IgD-negative memory B cell (primary cell): ENCODE data around the gene TARBP2. TPM values are rescaled to one million over a fixed set of nuclear protein-coding genes. Genes with fewer than 3 reads are reported as not detected.

Experiments used
- H3K27ac Mint-ChIP-seq, 3 donors: one replicate each; pipeline ENCODE4 v1.8.0; 2020 to 2022; ENCODE audit warnings: mild to moderate bottlenecking in 3 of 3, mixed read lengths in 3 of 3, moderate library complexity in 1 of 3
- H3K27me3 Mint-ChIP-seq: one replicate; pipeline ENCODE4 v1.8.0; 2021; ENCODE audit warnings: mixed read lengths
- H3K36me3 Mint-ChIP-seq: one replicate; pipeline ENCODE4 v1.8.0; 2020; ENCODE audit warnings: mild to moderate bottlenecking, mixed read lengths
- H3K4me1 Mint-ChIP-seq, 3 donors: one replicate each; pipeline ENCODE4 v1.8.0; 2020 to 2022; ENCODE audit warnings: mixed read lengths in 3 of 3, mild to moderate bottlenecking in 1 of 3
- H3K4me3 Mint-ChIP-seq, 4 donors: one replicate each; pipeline ENCODE4 v1.8.0; 2020 to 2022; ENCODE audit warnings: mild to moderate bottlenecking in 4 of 4, mixed read lengths in 4 of 4, moderate library complexity in 3 of 4
- H3K9me3 Mint-ChIP-seq, 3 donors: one replicate each; pipeline ENCODE4 v1.8.0; 2020 to 2021; ENCODE audit warnings: mixed read lengths in 3 of 3, mild to moderate bottlenecking in 1 of 3
- polyA plus RNA-seq: library from polyadenylated mRNA; unstranded; fragments of 300-500 nt; fragmentation: Illumina TruSeq; gene quantifications from one replicate; pipeline ENCODE4 v1.2.3, GENCODE V29; 2021

The TARBP2 gene
- polyA plus RNA-seq, 1 donor from 2014 or later: 20.8 TPM

DNA sequence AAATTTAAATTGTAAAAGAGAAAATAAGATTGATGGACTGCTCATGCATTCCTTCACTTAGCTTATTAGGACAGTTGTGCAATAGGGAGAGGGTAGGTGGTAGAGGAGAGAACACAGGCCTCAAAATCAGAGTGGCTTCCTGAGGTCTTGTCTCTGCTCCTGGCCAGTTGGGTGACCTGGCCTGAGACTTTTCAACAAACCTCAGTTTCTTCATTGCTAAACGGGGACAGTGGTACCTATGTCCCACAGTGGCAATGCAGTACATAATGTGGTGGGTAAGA, 4.4 kb upstream of the TARBP2 start:
- peak overlapping the region in 1 of 4 donors; percentile 89 for H3K4me3 Mint-ChIP-seq
- H3K27ac Mint-ChIP-seq: peak overlapping the region in 1 of 3 donors; percentile 14

GRCh38 chr12:53497461-53497860, 3.6 kb upstream of the TARBP2 start:
- Mint-ChIP-seq H3K27ac (peak overlapping the region in 1 of 3 donors; percentile 83), H3K4me3 (peak overlapping the region in 2 of 4 donors; percentile 89 to 93), H3K9me3 (no peaks in the 10 kb centered on the region), H3K36me3 (peaks cover 2% of the 10 kb centered on the region), H3K27me3 (no peaks in the 10 kb centered on the region), H3K4me1 (peaks cover 18 to 31% (median 30%) of the 10 kb centered on the region in 3 donors)

More for the DNA sequence above, 4.4 kb upstream of the TARBP2 start:
- Mint-ChIP-seq H3K36me3 (peaks cover 2% of the 10 kb centered on the region), H3K4me1 (peaks cover 23 to 32% (median 29%) of the 10 kb centered on the region in 3 donors), H3K27me3 (no peaks in the 10 kb centered on the region), H3K9me3 (no peaks in the 10 kb centered on the region)

DNA sequence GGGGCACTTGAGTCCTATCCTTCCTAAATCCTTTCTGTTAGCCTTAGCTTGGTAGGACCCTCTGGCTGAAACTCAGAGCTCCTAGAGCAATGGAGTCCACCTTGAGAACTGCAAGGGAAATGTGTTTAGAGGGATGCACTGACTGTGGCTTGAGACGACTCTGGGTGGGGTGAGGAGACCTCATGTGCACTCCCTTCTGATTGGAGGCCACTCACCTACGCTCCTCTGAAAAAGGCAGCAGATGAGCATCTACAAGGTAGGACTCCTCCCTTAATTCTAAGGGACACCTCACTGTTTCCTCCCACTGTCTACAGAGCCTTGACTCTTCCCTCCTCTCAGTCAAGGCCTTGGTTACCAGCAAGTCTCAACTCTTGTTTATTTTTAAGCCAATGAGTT, 2.9 kb upstream of the TARBP2 start:
- no peaks in the 10 kb centered on the region for H3K27me3 Mint-ChIP-seq
- H3K4me1 Mint-ChIP-seq: peaks cover 16 to 27% (median 27%) of the 10 kb centered on the region in 3 donors
- no peaks in the 10 kb centered on the region for H3K9me3 Mint-ChIP-seq
- peak overlapping the region; percentile 25 to 99 (median 91) for H3K4me3 Mint-ChIP-seq
- H3K27ac Mint-ChIP-seq: peak overlapping the region in 1 of 3 donors; percentile 83
- peaks cover 1% of the 10 kb centered on the region for H3K36me3 Mint-ChIP-seq

- Mint-ChIP-seq H3K4me1 (peaks cover 5 to 18% (median 18%) of the 10 kb centered on the region in 3 donors), H3K36me3 (no peaks in the 10 kb centered on the region), H3K4me3 (peak within 1 kb of the TSS; percentile 91 to 99 (median 94)), H3K27ac (peak within 1 kb of the TSS; percentile 95 to 99 (median 98)), H3K27me3 (no peaks in the 10 kb centered on the region), H3K9me3 (no peaks in the 10 kb centered on the region)
These were observed 1.6 kb upstream of the TARBP2 start, which contains the start of gene MAP3K12 for GRCh38 chr12:53499266-53500141. MAP3K12 (minus strand) TSS chr12:53499458; CDS start chr12:53487391, 12,067 bp downstream.

GRCh38 chr12:53500142-53500775, 824 bp upstream of the TARBP2 start:
- H3K27ac Mint-ChIP-seq: peak overlapping the region; percentile 95 to 99 (median 98)
- peak overlapping the region; percentile 91 to 99 (median 94) for H3K4me3 Mint-ChIP-seq
- no peaks in the 10 kb centered on the region for H3K27me3 Mint-ChIP-seq
- H3K9me3 Mint-ChIP-seq: no peaks in the 10 kb centered on the region
- no peaks in the 10 kb centered on the region for H3K36me3 Mint-ChIP-seq
- H3K4me1 Mint-ChIP-seq: peaks cover 5 to 18% (median 18%) of the 10 kb centered on the region in 3 donors

DNA sequence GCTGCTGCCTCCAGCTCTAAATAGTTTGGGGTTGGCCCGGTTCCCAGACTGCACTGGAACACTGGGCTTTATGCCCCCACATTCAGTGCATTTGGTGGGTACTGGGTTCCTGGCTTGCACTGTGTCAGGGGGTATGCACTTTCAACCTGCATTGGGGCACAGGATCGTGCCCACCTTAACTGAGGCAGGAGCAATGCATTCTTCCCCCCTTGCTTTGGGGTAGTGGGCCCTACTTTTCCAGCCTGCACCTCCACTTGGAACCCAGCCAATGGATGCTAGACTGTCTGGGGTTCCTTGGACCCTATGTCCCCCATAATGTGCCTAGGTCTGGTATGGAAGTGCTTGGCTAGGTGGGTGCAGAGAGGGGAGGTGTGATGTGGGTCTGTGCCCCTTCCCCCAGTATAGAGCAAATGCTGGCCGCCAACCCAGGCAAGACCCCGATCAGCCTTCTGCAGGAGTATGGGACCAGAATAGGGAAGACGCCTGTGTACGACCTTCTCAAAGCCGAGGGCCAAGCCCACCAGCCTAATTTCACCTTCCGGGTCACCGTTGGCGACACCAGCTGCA, 615 bp downstream of the TARBP2 start:
- H3K36me3 Mint-ChIP-seq: no peaks in the 10 kb centered on the region
- peaks cover 5 to 18% (median 18%) of the 10 kb centered on the region in 3 donors for H3K4me1 Mint-ChIP-seq
- H3K27ac Mint-ChIP-seq: peak overlapping the region; percentile 95 to 99 (median 98)
- no peaks in the 10 kb centered on the region for H3K9me3 Mint-ChIP-seq
- peak overlapping the region; percentile 91 to 99 (median 94) for H3K4me3 Mint-ChIP-seq
- H3K27me3 Mint-ChIP-seq: no peaks in the 10 kb centered on the region

DNA sequence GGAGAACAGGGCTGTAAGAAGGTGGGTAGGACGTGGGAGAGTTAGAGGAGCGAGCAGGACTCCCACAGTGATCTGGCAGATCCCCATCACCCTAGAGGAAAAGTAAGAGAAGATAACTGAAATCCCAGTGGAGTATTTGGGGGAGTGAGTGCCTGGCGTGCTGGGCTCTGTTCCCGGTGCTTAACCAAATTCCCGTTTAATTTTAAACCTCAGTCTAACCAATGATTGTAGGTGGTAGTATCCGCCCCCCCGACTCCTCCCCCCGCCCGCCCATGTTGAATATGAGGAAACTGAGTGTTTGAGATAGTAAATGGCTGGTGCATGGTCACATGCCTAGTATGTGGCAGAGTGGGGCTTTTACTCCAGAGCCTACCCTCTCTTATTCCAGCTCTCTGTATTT, 1.2 kb downstream of the TARBP2 start:
- H3K27me3 Mint-ChIP-seq: no peaks in the 10 kb centered on the region
- H3K36me3 Mint-ChIP-seq: no peaks in the 10 kb centered on the region
- H3K9me3 Mint-ChIP-seq: no peaks in the 10 kb centered on the region
- peaks cover 5 to 18% (median 18%) of the 10 kb centered on the region in 3 donors for H3K4me1 Mint-ChIP-seq
- peak overlapping the region in 1 of 3 donors; percentile 98 for H3K27ac Mint-ChIP-seq
- peak overlapping the region; percentile 38 to 92 (median 80) for H3K4me3 Mint-ChIP-seq

DNA sequence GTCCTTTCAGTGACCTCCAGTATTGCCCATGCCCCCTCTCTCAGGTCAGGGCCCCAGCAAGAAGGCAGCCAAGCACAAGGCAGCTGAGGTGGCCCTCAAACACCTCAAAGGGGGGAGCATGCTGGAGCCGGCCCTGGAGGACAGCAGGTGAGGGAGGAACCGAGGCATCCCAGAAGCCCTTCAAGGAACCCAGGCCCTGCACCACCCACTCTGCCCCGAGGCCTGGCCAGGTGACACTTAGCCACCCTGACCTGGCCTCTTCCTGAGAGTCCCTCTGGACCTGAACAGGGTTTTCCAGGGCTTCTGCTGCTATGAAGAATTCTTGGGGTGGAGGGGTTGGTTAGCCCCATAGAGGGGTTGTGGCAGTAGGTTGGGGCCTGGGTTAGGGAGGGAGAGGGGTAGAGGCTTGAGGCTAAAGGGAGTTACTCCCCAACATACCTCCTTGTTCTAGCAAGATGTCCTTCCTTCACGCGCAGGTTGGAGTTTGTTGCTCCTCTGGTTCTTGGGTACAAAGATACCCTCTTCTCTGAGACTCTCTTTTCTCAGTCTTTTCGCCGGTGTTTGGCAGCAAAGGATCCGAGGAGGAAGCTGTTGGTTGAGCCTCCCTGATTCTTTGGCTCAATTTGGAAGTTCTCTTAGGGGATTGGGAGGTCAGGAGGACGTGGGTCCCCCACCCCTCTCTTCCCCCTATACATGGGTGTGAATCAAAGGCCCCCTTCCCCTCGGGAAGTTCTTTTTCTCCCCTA, 2.1 kb downstream of the TARBP2 start:
- Mint-ChIP-seq H3K4me3 (peak overlapping the region in 3 of 4 donors; percentile 57 to 73 (median 72)), H3K27ac (peak overlapping the region in 1 of 3 donors; percentile 38), H3K9me3 (no peaks in the 10 kb centered on the region), H3K27me3 (no peaks in the 10 kb centered on the region), H3K4me1 (peaks cover 0 to 21% (median 18%) of the 10 kb centered on the region in 3 donors), H3K36me3 (no peaks in the 10 kb centered on the region)

- no peaks in the 10 kb centered on the region for H3K9me3 Mint-ChIP-seq
- no peaks in the 10 kb centered on the region for H3K27me3 Mint-ChIP-seq
These were observed 3.2 kb downstream of the TARBP2 start for GRCh38 chr12:53504004-53504920.

DNA sequence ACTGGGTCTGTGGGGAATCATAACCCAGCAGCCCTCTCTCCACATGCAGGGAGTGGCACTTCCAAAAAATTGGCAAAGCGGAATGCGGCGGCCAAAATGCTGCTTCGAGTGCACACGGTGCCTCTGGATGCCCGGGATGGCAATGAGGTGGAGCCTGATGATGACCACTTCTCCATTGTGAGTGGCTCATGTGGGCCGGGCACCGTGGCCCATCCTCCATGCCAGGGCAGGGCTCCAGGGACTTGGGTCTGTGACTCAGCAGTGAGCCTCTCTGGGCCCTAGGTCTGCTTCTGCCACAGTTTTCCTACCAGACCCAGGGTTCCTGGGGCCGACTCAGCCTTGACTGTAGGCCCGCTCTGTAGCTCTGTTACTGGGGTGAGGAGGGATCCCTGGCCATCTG, 4.0 kb downstream of the TARBP2 start:
- H3K9me3 Mint-ChIP-seq: no peaks in the 10 kb centered on the region
- no peaks in the 10 kb centered on the region for H3K36me3 Mint-ChIP-seq
- peaks cover 5 to 15% (median 8%) of the 10 kb centered on the region in 3 donors for H3K4me1 Mint-ChIP-seq
- H3K4me3 Mint-ChIP-seq: peak overlapping the region in 1 of 4 donors; percentile 69
- H3K27me3 Mint-ChIP-seq: no peaks in the 10 kb centered on the region
- H3K27ac Mint-ChIP-seq: peak overlapping the region in 2 of 3 donors; percentile 85 to 87

More at GRCh38 chr12:53504004-53504920, 3.2 kb downstream of the TARBP2 start:
- H3K36me3 Mint-ChIP-seq: no peaks in the 10 kb centered on the region
- peak overlapping the region in 2 of 4 donors; percentile 44 to 73 for H3K4me3 Mint-ChIP-seq
- peaks cover 5 to 20% (median 13%) of the 10 kb centered on the region in 3 donors for H3K4me1 Mint-ChIP-seq
- H3K27ac Mint-ChIP-seq: peak overlapping the region in 1 of 3 donors; percentile 85

GRCh38 chr12:53505555-53506449, 4.7 kb downstream of the TARBP2 start:
- Mint-ChIP-seq H3K9me3 (no peaks in the 10 kb centered on the region), H3K27me3 (no peaks in the 10 kb centered on the region), H3K27ac (peak overlapping the region in 1 of 3 donors; percentile 87), H3K4me3 (no peak overlapping the region), H3K4me1 (peaks cover 5 to 12% (median 8%) of the 10 kb centered on the region in 3 donors), H3K36me3 (no peaks in the 10 kb centered on the region)

GRCh38 chr12:53506450-53506785, 5.3 kb downstream of the TARBP2 start:
- Mint-ChIP-seq H3K4me3 (no peak overlapping the region), H3K36me3 (no peaks in the 10 kb centered on the region), H3K27ac (no peak overlapping the region), H3K9me3 (no peaks in the 10 kb centered on the region), H3K4me1 (peaks cover 5 to 12% (median 8%) of the 10 kb centered on the region in 3 donors), H3K27me3 (no peaks in the 10 kb centered on the region)
